LNCaP clone FGC (cell line): ENCODE measurements around the gene ZNF436.

Source experiments
- DNase-seq: peaks from one replicate; pipeline ENCODE4 v3.0.0-alpha.2; 2011; ENCODE audit warnings: low read depth
- H3K4me3 ChIP-seq: 2 replicates; pipeline ENCODE4 v1.5.1; 2011; ENCODE audit warnings: mild to moderate bottlenecking, low read depth, low read length, control low read depth
- TF ChIP-seq, protein P1 (sequence below): IDR thresholded peaks from 2 replicates; pipeline ENCODE4 v1.5.1; 2012; ENCODE audit warnings: mild to moderate bottlenecking; ENCODE audit not compliant: control insufficient read depth, insufficient read depth; ENCODE audit errors: extremely low read depth

ZNF436 gene

GRCh38 chr1:23405946-23406345 lies 36.3 kb upstream of the ZNF436 start:
- H3K4me3 ChIP-seq, result no peak overlapping the region
- DNase-seq, result no peak
- TF ChIP-seq, protein P1, sequence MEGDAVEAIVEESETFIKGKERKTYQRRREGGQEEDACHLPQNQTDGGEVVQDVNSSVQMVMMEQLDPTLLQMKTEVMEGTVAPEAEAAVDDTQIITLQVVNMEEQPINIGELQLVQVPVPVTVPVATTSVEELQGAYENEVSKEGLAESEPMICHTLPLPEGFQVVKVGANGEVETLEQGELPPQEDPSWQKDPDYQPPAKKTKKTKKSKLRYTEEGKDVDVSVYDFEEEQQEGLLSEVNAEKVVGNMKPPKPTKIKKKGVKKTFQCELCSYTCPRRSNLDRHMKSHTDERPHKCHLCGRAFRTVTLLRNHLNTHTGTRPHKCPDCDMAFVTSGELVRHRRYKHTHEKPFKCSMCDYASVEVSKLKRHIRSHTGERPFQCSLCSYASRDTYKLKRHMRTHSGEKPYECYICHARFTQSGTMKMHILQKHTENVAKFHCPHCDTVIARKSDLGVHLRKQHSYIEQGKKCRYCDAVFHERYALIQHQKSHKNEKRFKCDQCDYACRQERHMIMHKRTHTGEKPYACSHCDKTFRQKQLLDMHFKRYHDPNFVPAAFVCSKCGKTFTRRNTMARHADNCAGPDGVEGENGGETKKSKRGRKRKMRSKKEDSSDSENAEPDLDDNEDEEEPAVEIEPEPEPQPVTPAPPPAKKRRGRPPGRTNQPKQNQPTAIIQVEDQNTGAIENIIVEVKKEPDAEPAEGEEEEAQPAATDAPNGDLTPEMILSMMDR, result no peak

DNA sequence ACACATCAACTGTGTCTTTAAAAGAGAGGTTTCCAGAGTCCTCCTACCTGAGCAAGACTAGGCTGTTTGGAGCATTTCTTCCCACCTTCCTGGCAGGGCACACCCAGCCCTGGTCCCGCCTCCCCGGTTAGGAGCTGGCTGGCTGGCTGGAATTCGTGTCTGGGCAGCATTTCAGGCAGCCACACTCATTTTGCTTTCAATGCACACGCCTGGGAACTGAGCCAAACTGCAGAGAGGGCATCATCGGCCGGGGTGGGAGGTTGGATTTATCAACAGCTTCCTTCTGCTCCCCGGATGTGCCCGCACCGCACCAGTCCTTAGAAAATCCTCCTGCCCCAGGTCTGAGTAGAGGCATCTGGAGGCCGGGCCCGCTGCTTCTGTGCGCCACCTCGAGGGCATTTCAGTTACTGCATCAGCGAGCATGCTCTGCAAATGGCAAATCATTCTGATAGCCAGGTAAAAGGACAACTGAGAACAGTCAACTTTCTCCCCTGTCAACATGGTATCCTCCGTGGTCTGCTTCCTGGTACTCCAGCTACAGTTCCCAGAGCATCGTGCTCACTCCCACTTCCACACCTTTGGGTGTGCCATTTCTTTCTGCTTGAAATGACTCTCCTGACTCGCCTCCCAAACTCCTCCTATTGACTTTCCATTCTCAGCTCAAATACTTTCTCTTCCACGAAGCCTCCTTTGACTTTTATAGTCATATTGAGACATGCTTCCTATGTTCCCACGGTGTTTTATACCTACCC lies 34.3 kb upstream of the ZNF436 start:
- TF ChIP-seq, protein P1, result peak; percentile 74
- no peak overlapping the region for H3K4me3 ChIP-seq
- DNase-seq, result peak; percentile 58

GRCh38 chr1:23403355-23403734 lies 33.7 kb upstream of the ZNF436 start:
- no peak for DNase-seq
- H3K4me3 ChIP-seq, result no peak overlapping the region
- TF ChIP-seq, protein P1, result no peak

DNA sequence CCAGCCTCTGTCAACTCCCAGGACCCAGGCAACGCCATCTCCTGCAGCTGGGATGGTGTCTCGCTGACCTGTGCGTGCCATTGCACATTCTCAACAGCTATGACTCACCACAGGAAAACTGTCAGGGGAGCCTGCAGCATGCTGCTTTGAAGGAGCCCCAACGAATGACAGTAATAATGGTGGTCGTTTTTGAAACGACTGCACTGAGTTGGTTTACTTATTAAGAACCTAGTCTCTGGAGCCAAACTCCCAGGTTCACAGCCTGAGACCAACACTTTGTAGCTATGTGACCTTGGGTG lies 33.4 kb upstream of the ZNF436 start:
- DNase-seq, result no peak
- TF ChIP-seq, protein P1, result no peak
- H3K4me3 ChIP-seq, result no peak overlapping the region

- no peak overlapping the region for H3K4me3 ChIP-seq
- TF ChIP-seq, protein P1, result no peak
- no peak for DNase-seq
Measured at GRCh38 chr1:23402286-23403037, 32.8 kb upstream of the ZNF436 start.

DNA sequence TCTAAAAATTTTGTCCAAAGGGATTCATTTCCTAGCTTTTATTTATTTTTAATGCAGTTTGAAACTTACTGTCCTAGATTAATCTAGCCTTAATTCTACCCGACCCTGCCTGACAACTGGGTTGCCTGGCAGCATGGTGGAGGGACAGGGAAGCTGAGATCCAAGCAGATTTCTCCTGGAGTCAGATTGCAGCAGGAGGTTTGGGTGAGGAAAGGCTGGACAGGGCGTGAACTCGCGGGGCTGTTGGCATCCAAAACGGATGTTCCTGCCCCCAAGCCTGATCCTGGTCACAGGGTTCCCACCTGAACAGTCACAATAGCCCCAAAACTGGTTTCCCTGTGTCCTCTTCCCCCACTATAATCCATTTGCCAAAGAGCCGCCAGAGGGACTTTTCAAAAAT lies 31.7 kb upstream of the ZNF436 start:
- TF ChIP-seq, protein P1, result no peak
- no peak for DNase-seq
- no peak overlapping the region for H3K4me3 ChIP-seq
